Putamen (tissue), 1 donor: ENCODE results near the gene DYNC2H1.

Source experiments
- DNase-seq: peaks from one replicate; pipeline ENCODE4 v3.0.0-alpha.2; 2016; ENCODE audit warnings: low spot score

The DYNC2H1 gene

GRCh38 chr11:103378931-103379330 is 269.7 kb downstream of the DYNC2H1 start:
- no peak for DNase-seq

GRCh38 chr11:103380031-103380430 is 270.8 kb downstream of the DYNC2H1 start:
- DNase-seq: no peak

- no peak for DNase-seq
Observed at GRCh38 chr11:103384652-103385051, 275.4 kb downstream of the DYNC2H1 start.

GRCh38 chr11:103395612-103396011 is 286.4 kb downstream of the DYNC2H1 start:
- no peak for DNase-seq

GRCh38 chr11:103396237-103396636 is 287.0 kb downstream of the DYNC2H1 start:
- no peak for DNase-seq

- DNase-seq: no peak
Observed at GRCh38 chr11:103397369-103397768, 288.1 kb downstream of the DYNC2H1 start.

GRCh38 chr11:103398829-103399228 is 289.6 kb downstream of the DYNC2H1 start:
- no peak for DNase-seq

GRCh38 chr11:103406357-103406756 is 297.1 kb downstream of the DYNC2H1 start:
- DNase-seq: no peak

- no peak for DNase-seq
Observed at GRCh38 chr11:103407641-103408040, 298.4 kb downstream of the DYNC2H1 start.

GRCh38 chr11:103413266-103413888 is 304.2 kb downstream of the DYNC2H1 start:
- DNase-seq: no peak

GRCh38 chr11:103418014-103418413 is 308.8 kb downstream of the DYNC2H1 start:
- no peak for DNase-seq

GRCh38 chr11:103420593-103420992 is 311.4 kb downstream of the DYNC2H1 start:
- DNase-seq: no peak

GRCh38 chr11:103433386-103434072 is 324.3 kb downstream of the DYNC2H1 start:
- DNase-seq: no peak

GRCh38 chr11:103434073-103434411 is 324.8 kb downstream of the DYNC2H1 start:
- DNase-seq: no peak

GRCh38 chr11:103436131-103436770 is 327.0 kb downstream of the DYNC2H1 start:
- no peak for DNase-seq

- DNase-seq: no peak
Observed at GRCh38 chr11:103441021-103441420, 331.8 kb downstream of the DYNC2H1 start.

- no peak for DNase-seq
Observed at GRCh38 chr11:103448966-103449365, 339.7 kb downstream of the DYNC2H1 start.

GRCh38 chr11:103450241-103450640 is 341.0 kb downstream of the DYNC2H1 start:
- no peak for DNase-seq

- no peak for DNase-seq
Observed at GRCh38 chr11:103453126-103453525, 343.9 kb downstream of the DYNC2H1 start.

GRCh38 chr11:103453915-103454709 is 344.9 kb downstream of the DYNC2H1 start:
- no peak for DNase-seq

GRCh38 chr11:103464420-103464819 is 355.2 kb downstream of the DYNC2H1 start:
- DNase-seq: no peak

GRCh38 chr11:103465555-103466140 is 356.4 kb downstream of the DYNC2H1 start:
- DNase-seq: no peak
